Loucy (cell line): ENCODE measurements around the gene CPA3.

Experiments used
- H2AFZ ChIP-seq: fragments of 200-600 bp; sonication (generic); 2 replicates; pipeline ENCODE4 v1.6.0; 2016; ENCODE audit warnings: antibody characterized with exemption, mild to moderate bottlenecking, low read length, moderate library complexity
- H3F3A ChIP-seq: fragments of 200-600 bp; 2 replicates; pipeline ENCODE4 v1.6.0; 2016; ENCODE audit warnings: antibody characterized with exemption, low read depth, mild to moderate bottlenecking
- H3K27me3 ChIP-seq: fragments of 200-600 bp; sonication (generic); 2 replicates; pipeline ENCODE4 v1.6.1; 2014; ENCODE audit warnings: low read length, mild to moderate bottlenecking; ENCODE audit not compliant: insufficient read depth, poor library complexity, severe bottlenecking
- H3K36me3 ChIP-seq: fragments of 200-600 bp; sonication (generic); 2 replicates; pipeline ENCODE4 v1.6.1; 2016; ENCODE audit warnings: low read length; ENCODE audit not compliant: insufficient read depth
- H3K4me1 ChIP-seq: fragments of 200-600 bp; sonication (generic); 2 replicates; pipeline ENCODE4 v1.5.1; 2014; ENCODE audit warnings: low read length, mild to moderate bottlenecking; ENCODE audit not compliant: insufficient read depth, poor library complexity, severe bottlenecking
- H3K4me2 ChIP-seq: fragments of 200-600 bp; sonication (generic); 2 replicates; pipeline ENCODE4 v1.6.0; 2014; ENCODE audit warnings: antibody characterized with exemption, low read length, low read depth, mild to moderate bottlenecking; ENCODE audit not compliant: poor library complexity, severe bottlenecking
- H3K4me3 ChIP-seq: fragments of 200-600 bp; sonication (generic); 2 replicates; pipeline ENCODE4 v1.5.1; 2014; ENCODE audit warnings: low read length, mild to moderate bottlenecking, mixed read lengths; ENCODE audit not compliant: poor library complexity, severe bottlenecking
- H3K79me2 ChIP-seq: fragments of 200-600 bp; sonication (generic); 2 replicates; pipeline ENCODE4 v1.6.1; 2014; ENCODE audit warnings: low read length; ENCODE audit not compliant: insufficient read depth
- H3K9ac ChIP-seq: fragments of 200-600 bp; sonication (generic); 2 replicates; pipeline ENCODE4 v1.6.0; 2014; ENCODE audit warnings: mild to moderate bottlenecking, low read depth, low read length, moderate library complexity; ENCODE audit not compliant: poor library complexity, severe bottlenecking
- H3K9me2 ChIP-seq: fragments of 200-600 bp; sonication (generic); replicated peaks from 2 replicates; pipeline ENCODE4 v1.6.1; 2016; ENCODE audit warnings: low read depth, low read length, mixed read lengths
- H3K9me3 ChIP-seq: fragments of 200-600 bp; sonication (generic); 2 replicates; pipeline ENCODE4 v1.6.1; 2014; ENCODE audit warnings: mild to moderate bottlenecking, antibody characterized with exemption, low read length, low read depth; ENCODE audit not compliant: insufficient read depth
- H4K20me1 ChIP-seq: fragments of 200-600 bp; sonication (generic); 2 replicates; pipeline ENCODE4 v1.6.0; 2014; ENCODE audit warnings: antibody characterized with exemption, low read length, mild to moderate bottlenecking; ENCODE audit not compliant: insufficient read depth, poor library complexity, severe bottlenecking
- EZH2phosphoT487 ChIP-seq: fragments of 200-600 bp; IDR thresholded peaks from 2 replicates; pipeline ENCODE4 v1.6.1; 2018; ENCODE audit warnings: antibody characterized with exemption, mild to moderate bottlenecking, moderate library complexity, borderline replicate concordance
- TF ChIP-seq, protein P1 (sequence below): fragments of 200-600 bp; sonication (generic); conservative IDR thresholded peaks from 2 replicates; pipeline ENCODE4 v1.5.1; 2014; ENCODE audit warnings: mild to moderate bottlenecking, antibody characterized with exemption, low read length

Gene CPA3

GRCh38 chr3:148825476-148825875 lies 39.6 kb upstream of the CPA3 start:
- peaks cover 20% of the 10 kb centered on the region for H3K4me1 ChIP-seq
- no peak overlapping the region for H2AFZ ChIP-seq
- no peaks in the 10 kb centered on the region for H3K9me2 ChIP-seq
- no peaks in the 10 kb centered on the region for H3F3A ChIP-seq
- H3K36me3 ChIP-seq = no peaks in the 10 kb centered on the region
- no peaks in the 10 kb centered on the region for H3K27me3 ChIP-seq
- H3K79me2 ChIP-seq = no peaks in the 10 kb centered on the region
- H4K20me1 ChIP-seq = no peaks in the 10 kb centered on the region
- H3K4me2 ChIP-seq = no peak overlapping the region
- no peak for TF ChIP-seq EZH2phosphoT487
- TF ChIP-seq, protein P1, sequence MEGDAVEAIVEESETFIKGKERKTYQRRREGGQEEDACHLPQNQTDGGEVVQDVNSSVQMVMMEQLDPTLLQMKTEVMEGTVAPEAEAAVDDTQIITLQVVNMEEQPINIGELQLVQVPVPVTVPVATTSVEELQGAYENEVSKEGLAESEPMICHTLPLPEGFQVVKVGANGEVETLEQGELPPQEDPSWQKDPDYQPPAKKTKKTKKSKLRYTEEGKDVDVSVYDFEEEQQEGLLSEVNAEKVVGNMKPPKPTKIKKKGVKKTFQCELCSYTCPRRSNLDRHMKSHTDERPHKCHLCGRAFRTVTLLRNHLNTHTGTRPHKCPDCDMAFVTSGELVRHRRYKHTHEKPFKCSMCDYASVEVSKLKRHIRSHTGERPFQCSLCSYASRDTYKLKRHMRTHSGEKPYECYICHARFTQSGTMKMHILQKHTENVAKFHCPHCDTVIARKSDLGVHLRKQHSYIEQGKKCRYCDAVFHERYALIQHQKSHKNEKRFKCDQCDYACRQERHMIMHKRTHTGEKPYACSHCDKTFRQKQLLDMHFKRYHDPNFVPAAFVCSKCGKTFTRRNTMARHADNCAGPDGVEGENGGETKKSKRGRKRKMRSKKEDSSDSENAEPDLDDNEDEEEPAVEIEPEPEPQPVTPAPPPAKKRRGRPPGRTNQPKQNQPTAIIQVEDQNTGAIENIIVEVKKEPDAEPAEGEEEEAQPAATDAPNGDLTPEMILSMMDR = no peak
- no peak overlapping the region for H3K9ac ChIP-seq
- H3K9me3 ChIP-seq = no peaks in the 10 kb centered on the region
- no peak overlapping the region for H3K4me3 ChIP-seq

- H3K9ac ChIP-seq = no peak within 1 kb of the TSS
- H3F3A ChIP-seq = no peaks in the 10 kb centered on the region
- no peak within 1 kb of the TSS for H3K4me2 ChIP-seq
- no peaks in the 10 kb centered on the region for H4K20me1 ChIP-seq
- no peak within 1 kb of the TSS for H3K4me3 ChIP-seq
- no peak for TF ChIP-seq EZH2phosphoT487
- TF ChIP-seq, protein P1 = no peak
- no peaks in the 10 kb centered on the region for H3K27me3 ChIP-seq
- H3K4me1 ChIP-seq = peaks cover 20% of the 10 kb centered on the region
- no peaks in the 10 kb centered on the region for H3K79me2 ChIP-seq
- no peaks in the 10 kb centered on the region for H3K9me2 ChIP-seq
- no peaks in the 10 kb centered on the region for H3K9me3 ChIP-seq
- H3K36me3 ChIP-seq = no peaks in the 10 kb centered on the region
- no peak within 1 kb of the TSS for H2AFZ ChIP-seq
Measured at GRCh38 chr3:148827585-148827984, 37.5 kb upstream of the CPA3 start, which contains the start of gene CPB1. CPB1 (plus strand) TSS chr3:148827811; CDS start chr3:148827824, 13 bp downstream.

- no peak overlapping the region for H3K9ac ChIP-seq
- H3F3A ChIP-seq = no peaks in the 10 kb centered on the region
- H4K20me1 ChIP-seq = no peaks in the 10 kb centered on the region
- H3K4me3 ChIP-seq = no peak overlapping the region
- H3K79me2 ChIP-seq = no peaks in the 10 kb centered on the region
- H3K4me2 ChIP-seq = no peak overlapping the region
- no peaks in the 10 kb centered on the region for H3K27me3 ChIP-seq
- H2AFZ ChIP-seq = no peak overlapping the region
- peaks cover 20% of the 10 kb centered on the region for H3K4me1 ChIP-seq
- TF ChIP-seq, protein P1 = no peak
- no peak for TF ChIP-seq EZH2phosphoT487
- no peaks in the 10 kb centered on the region for H3K36me3 ChIP-seq
- no peaks in the 10 kb centered on the region for H3K9me2 ChIP-seq
- no peaks in the 10 kb centered on the region for H3K9me3 ChIP-seq
Measured at GRCh38 chr3:148828136-148828690, 36.9 kb upstream of the CPA3 start.
